GDM1 (cell line): ENCODE measurements around the gene HRK.
"Not testable (repeated sequence)": the region's sequence is repeated elsewhere in the genome, so short reads cannot be mapped to it uniquely, and the experiment has no call there.

ENCODE experiments used
- DNase-seq: peaks from one replicate; lab custom pipeline; 2025; lab: John Stamatoyannopoulos, UW

HRK gene

DNA sequence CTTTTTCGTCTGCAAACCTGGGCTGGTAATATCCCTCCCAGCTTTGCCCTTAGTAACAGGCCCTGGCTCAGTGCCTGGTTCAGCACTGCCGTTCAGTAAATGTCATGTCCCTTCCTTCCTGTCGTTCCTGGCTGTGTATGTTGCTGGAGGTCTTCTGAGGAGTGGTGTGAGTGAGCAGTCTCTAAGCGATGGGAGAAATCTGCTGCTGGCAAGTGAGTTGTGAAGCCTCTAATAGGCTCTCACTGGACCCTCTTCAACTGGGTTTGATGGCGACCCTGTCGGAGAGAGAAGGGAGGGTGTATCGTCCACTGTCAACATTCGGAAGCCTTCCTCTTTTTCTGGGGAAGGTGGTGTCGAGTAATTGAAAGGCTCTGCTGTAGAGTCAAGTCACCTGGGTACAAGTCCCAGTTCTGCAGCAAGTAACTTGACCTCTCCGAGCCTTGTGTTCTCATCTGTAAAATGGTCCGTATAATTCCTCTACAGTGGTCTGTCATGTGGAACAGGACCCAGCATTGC is 62.8 kb downstream of the HRK start:
- peak; percentile 30 for DNase-seq

DNA sequence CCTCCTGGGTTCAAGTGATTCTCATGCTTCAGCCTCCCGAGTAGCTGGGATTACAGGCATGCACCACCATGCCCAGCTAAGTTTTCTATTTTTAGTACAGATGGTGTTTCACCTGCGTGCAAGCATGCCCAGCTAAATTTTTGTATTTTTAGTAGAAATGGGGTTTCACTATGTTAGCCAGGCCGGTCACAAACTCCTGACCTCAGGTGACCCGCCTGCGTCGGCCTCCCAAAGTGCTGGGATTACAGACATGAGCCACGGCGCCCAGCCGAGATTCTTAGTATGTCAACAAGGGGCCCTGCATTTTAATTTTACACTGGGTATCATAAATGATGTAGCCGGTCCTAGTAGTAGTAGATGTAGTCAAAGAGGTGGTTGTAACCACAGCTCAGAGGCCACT is 66.5 kb downstream of the HRK start:
- not testable (repeated sequence) for DNase-seq

GRCh38 chr12:116813271-116814041 is 67.8 kb downstream of the HRK start:
- DNase-seq, result no peak

DNA sequence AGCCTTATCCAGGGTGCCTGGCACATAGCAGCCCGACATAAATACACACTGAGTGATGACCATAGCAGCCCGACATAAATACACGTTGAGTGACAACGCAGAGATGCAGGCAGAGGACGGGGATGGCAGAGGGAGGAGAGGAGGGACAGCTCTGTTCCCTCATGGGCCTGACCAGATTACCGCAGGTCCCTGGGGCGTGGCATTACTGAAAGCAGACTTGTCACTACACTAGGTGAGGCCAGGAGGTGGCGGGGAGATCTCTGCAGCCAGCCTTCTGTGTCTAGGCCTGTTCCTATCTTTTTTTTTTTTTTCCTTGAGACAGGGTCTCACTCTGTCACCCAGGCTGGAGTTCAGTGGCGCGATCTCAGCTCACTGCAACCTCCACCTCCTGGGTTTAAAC is 69.0 kb downstream of the HRK start:
- no peak for DNase-seq

- DNase-seq, result no peak
Measured at GRCh38 chr12:116808113-116809105, 72.8 kb downstream of the HRK start.

DNA sequence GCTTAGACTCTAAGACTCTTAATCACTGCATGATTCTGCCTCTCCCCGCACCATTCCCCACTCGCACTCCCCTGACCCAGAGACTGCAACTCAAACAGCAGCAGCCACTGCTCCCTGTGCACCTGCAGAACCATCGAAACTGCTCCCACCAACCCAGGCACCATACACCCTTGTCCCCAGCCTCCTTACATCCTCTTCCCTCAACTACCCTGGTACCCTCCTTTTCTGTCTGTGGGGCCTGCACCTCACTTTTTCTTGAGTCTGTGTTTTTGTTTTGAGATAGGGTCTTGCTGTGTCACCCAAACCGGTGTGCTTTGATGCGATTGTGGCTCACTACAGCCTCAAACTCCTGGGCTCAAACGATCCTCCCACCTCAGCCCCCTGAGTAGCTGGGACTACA is 73.7 kb downstream of the HRK start:
- DNase-seq, result no peak

DNA sequence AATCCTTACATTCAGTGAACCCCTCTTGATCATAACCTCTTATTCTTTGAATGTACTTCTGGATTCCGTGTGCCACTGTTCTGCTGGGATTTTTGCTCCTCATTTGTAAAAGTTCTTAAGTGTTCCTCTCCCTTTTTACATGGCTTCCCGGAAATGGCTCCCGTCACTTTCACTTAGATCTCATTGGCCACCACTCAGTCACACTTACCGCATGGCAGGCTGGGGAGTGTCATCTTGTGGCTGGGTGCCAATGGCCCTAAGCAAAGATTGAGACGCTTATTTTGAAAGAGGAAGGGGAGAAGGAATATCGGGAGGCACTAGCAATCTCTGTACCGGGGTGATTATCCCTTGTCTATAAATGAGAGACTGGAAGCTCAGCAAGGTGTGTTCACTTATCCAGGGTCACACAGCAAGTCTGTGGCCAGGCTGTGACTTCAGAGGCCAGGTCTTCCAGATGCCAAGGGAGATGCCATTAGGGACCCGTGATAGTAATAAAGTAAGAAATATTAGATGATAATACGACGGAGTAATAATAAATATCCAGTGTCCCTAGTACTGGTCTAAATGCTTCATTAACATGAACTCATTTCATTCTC is 74.3 kb downstream of the HRK start:
- DNase-seq, result no peak
